Glutamatergic neuron (in vitro differentiated cells): ENCODE data around the gene MDN1. TPM values are rescaled to one million over a fixed set of nuclear protein-coding genes. Genes with fewer than 3 reads are reported as not detected.

Experiments
- DNase-seq: peaks from one replicate; pipeline ENCODE4 v3.0.0; 2022
- H3K27ac Mint-ChIP-seq: one replicate; pipeline ENCODE4 v1.8.0; 2020; ENCODE audit warnings: mild to moderate bottlenecking, mixed read lengths, inconsistent platforms; ENCODE audit not compliant: unreplicated experiment
- H3K27me3 Mint-ChIP-seq: one replicate; pipeline ENCODE4 v1.8.0; 2020; ENCODE audit warnings: mild to moderate bottlenecking, moderate library complexity, mixed read lengths, inconsistent platforms; ENCODE audit not compliant: unreplicated experiment
- H3K36me3 Mint-ChIP-seq: one replicate; pipeline ENCODE4 v1.8.0; 2020; ENCODE audit warnings: mild to moderate bottlenecking, mixed read lengths, inconsistent platforms; ENCODE audit not compliant: unreplicated experiment
- H3K4me1 Mint-ChIP-seq: one replicate; pipeline ENCODE4 v1.8.0; 2020; ENCODE audit warnings: mild to moderate bottlenecking, low read depth, mixed read lengths, inconsistent platforms; ENCODE audit not compliant: unreplicated experiment
- H3K4me3 Mint-ChIP-seq: one replicate; pipeline ENCODE4 v1.8.0; 2020; ENCODE audit warnings: mild to moderate bottlenecking, mixed read lengths, inconsistent platforms; ENCODE audit not compliant: unreplicated experiment
- H3K9me3 Mint-ChIP-seq: one replicate; pipeline ENCODE4 v1.8.0; 2020; ENCODE audit warnings: mild to moderate bottlenecking, moderate library complexity, mixed read lengths, inconsistent platforms; ENCODE audit not compliant: unreplicated experiment
- total RNA-seq: library from RNA; stranded (reverse); fragmentation: NEBNext Ultra II Directional; extraction: Animal tissue kit (Norgen Biotek cat#: 25700); gene quantifications from one replicate; pipeline ENCODE4 v1.2.1, GENCODE V29; 2021; ENCODE audit not compliant: unreplicated experiment
- TF ChIP-seq, protein P1 (sequence below): fragments of 200-600 bp; sonication (generic); IDR thresholded peaks from one replicate; pipeline ENCODE4 v1.5.0; 2021; ENCODE audit not compliant: partially characterized antibody, unreplicated experiment

MDN1 gene
- total RNA-seq, 1 donor from 2014 or later = 39.2 TPM

DNA sequence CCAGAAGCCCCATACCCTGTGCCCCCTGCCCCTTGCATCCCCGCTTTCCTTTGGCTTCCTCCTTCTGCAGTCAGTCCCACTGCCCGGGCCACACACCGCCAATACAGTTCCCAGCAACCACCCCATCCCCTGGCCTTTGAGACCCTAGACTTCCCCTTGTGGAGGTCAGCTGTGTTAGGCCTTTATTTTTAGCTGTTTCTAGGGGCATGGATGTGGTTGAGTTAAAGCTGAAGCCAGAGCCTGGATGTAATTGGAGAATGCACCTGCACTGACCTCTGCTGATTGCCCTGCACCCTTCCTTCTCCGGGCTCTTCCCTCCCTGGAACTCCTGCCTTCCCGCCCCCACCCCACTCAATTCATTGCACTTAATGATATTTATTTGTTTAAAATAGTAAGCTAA lies 214.9 kb downstream of the MDN1 start:
- peaks cover under 1% of the 10 kb centered on the region for H3K9me3 Mint-ChIP-seq
- no peak overlapping the region for H3K4me3 Mint-ChIP-seq
- TF ChIP-seq, protein P1, sequence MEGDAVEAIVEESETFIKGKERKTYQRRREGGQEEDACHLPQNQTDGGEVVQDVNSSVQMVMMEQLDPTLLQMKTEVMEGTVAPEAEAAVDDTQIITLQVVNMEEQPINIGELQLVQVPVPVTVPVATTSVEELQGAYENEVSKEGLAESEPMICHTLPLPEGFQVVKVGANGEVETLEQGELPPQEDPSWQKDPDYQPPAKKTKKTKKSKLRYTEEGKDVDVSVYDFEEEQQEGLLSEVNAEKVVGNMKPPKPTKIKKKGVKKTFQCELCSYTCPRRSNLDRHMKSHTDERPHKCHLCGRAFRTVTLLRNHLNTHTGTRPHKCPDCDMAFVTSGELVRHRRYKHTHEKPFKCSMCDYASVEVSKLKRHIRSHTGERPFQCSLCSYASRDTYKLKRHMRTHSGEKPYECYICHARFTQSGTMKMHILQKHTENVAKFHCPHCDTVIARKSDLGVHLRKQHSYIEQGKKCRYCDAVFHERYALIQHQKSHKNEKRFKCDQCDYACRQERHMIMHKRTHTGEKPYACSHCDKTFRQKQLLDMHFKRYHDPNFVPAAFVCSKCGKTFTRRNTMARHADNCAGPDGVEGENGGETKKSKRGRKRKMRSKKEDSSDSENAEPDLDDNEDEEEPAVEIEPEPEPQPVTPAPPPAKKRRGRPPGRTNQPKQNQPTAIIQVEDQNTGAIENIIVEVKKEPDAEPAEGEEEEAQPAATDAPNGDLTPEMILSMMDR = no peak
- no peak overlapping the region for H3K27ac Mint-ChIP-seq
- peaks cover under 1% of the 10 kb centered on the region for H3K27me3 Mint-ChIP-seq
- no peak for DNase-seq
- no peaks in the 10 kb centered on the region for H3K4me1 Mint-ChIP-seq
- H3K36me3 Mint-ChIP-seq = no peaks in the 10 kb centered on the region

DNA sequence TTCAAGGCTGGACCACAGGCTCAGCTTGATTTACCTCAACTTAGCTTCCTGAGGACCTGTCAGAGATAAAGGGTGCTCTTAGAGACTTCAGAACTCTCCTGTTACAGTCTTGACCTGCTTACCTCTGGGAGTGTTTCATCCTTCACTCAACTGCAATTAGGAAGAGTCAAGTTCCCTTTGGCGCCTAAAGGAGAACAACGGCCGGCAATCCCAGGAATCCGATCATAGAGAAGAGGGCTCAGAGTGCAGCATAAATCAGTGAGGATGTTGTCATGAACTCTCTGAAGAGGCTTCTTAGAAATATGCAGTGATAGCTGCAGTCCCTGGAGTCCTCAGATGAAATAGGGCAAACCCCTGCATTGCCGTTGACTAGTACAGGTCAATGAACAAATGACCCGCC lies 217.4 kb downstream of the MDN1 start:
- Mint-ChIP-seq H3K9me3 (peaks cover 1% of the 10 kb centered on the region), H3K27me3 (no peaks in the 10 kb centered on the region), H3K27ac (no peak overlapping the region), H3K4me3 (no peak overlapping the region), H3K4me1 (no peaks in the 10 kb centered on the region), H3K36me3 (no peaks in the 10 kb centered on the region)
- TF ChIP-seq, protein P1 = no peak
- no peak for DNase-seq

DNA sequence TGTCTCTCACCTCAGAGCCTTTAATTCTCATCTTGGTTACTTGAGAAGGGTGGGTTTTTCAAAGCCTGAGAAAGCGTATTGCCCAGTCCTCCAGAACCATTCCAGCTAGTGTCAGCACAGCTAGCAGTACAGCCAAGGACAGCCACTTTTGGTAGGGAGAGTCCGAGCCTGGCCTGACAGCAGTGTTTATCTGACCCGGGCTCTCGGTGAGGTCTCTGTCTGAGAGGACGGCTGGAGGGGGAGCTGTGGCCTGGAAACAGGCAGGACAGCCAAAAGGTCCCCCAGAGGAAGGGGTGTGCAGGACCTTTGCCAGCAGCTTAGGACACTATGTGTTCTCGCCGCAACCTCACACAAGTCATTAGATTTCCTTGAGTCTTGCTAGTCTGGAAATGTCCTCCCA lies 219.9 kb downstream of the MDN1 start:
- no peaks in the 10 kb centered on the region for H3K36me3 Mint-ChIP-seq
- no peak overlapping the region for H3K4me3 Mint-ChIP-seq
- TF ChIP-seq, protein P1 = no peak
- no peak for DNase-seq
- H3K4me1 Mint-ChIP-seq = no peaks in the 10 kb centered on the region
- H3K9me3 Mint-ChIP-seq = peaks cover 1% of the 10 kb centered on the region
- H3K27ac Mint-ChIP-seq = no peak overlapping the region
- H3K27me3 Mint-ChIP-seq = peaks cover 2% of the 10 kb centered on the region

DNA sequence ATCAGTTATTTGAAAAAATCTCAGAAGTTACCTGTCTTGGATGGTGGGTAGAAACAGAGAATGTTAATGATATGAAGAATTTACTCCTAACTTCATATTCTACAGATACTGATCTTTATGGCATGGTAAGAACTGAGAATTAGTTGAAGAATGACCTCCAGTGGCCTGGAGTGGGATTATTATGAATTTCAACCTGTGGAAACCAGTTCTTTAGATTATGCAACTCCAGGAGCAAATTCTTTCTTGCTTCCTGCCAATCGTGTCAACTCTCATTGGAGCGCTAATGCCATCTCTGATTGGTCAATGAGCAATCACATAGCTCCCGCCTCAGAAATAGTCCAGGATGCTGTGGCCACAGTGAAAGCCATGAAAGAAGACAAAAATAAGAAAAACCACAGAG lies 221.6 kb downstream of the MDN1 start:
- H3K27me3 Mint-ChIP-seq = peaks cover 2% of the 10 kb centered on the region
- TF ChIP-seq, protein P1 = no peak
- H3K9me3 Mint-ChIP-seq = peaks cover 1% of the 10 kb centered on the region
- DNase-seq = no peak
- no peaks in the 10 kb centered on the region for H3K4me1 Mint-ChIP-seq
- H3K36me3 Mint-ChIP-seq = no peaks in the 10 kb centered on the region
- H3K27ac Mint-ChIP-seq = no peak overlapping the region
- H3K4me3 Mint-ChIP-seq = no peak overlapping the region

DNA sequence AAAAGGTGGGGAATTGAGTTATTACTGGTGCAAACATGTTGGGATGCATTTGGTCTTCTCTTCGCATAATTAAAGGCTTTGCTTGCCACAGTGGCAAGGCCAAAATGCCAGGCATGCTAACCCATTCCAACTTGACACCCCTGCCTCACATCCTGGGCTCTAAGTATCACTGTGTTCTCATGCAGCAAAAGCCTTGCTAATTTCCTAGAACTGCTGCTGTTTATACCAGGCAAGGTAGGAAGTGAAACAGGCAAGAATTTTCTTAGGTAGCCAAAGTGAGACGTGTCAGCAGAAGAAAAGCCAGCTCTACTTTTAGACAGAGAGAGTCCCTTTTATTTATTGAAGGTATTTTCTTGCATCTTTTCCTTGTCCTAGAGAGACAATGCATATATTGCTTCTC lies 222.2 kb downstream of the MDN1 start:
- peaks cover 1% of the 10 kb centered on the region for H3K9me3 Mint-ChIP-seq
- no peak for DNase-seq
- H3K4me3 Mint-ChIP-seq = no peak overlapping the region
- no peaks in the 10 kb centered on the region for H3K36me3 Mint-ChIP-seq
- TF ChIP-seq, protein P1 = no peak
- no peaks in the 10 kb centered on the region for H3K4me1 Mint-ChIP-seq
- H3K27me3 Mint-ChIP-seq = peaks cover 2% of the 10 kb centered on the region
- no peak overlapping the region for H3K27ac Mint-ChIP-seq
